ENCODE measurements around the gene ZNF491.
"Not testable (repeated sequence)": the region's sequence is repeated elsewhere in the genome, so short reads cannot be mapped to it uniquely, and the experiment has no call there.

The ZNF491 gene

GRCh38 chr19:11798391-11799330, at the start of gene ZNF491:
ZNF491 (plus strand) TSS chr19:11798523; CDS start chr19:11805954, 7,431 bp downstream.
- peak; percentile 14 for FAIRE-seq

- FAIRE-seq, result no peak
Measured at GRCh38 chr19:11749751-11750150, 48.6 kb upstream of the ZNF491 start.

GRCh38 chr19:11752244-11752736, 46.0 kb upstream of the ZNF491 start:
- peak; percentile 27 for FAIRE-seq

- FAIRE-seq, result no peak
Measured at GRCh38 chr19:11754663-11755062, 43.7 kb upstream of the ZNF491 start.

GRCh38 chr19:11756965-11757364, 41.4 kb upstream of the ZNF491 start:
- FAIRE-seq, result no peak

- no peak for FAIRE-seq
Measured at GRCh38 chr19:11759805-11760204, 38.5 kb upstream of the ZNF491 start.

GRCh38 chr19:11763117-11763516, 35.2 kb upstream of the ZNF491 start:
- FAIRE-seq, result no peak

- no peak for FAIRE-seq
Measured at GRCh38 chr19:11763611-11764010, 34.7 kb upstream of the ZNF491 start.

GRCh38 chr19:11766597-11767591, 31.4 kb upstream of the ZNF491 start, which contains the start of gene ZNF441:
ZNF441 (plus strand) TSS chr19:11767000; CDS start chr19:11767194, 194 bp downstream.
- no peak for FAIRE-seq

- no peak for FAIRE-seq
Measured at GRCh38 chr19:11767633-11768133, 30.6 kb upstream of the ZNF491 start.

GRCh38 chr19:11769995-11770394, 28.3 kb upstream of the ZNF491 start:
- no peak for FAIRE-seq

- FAIRE-seq, result not testable (repeated sequence)
Measured at GRCh38 chr19:11771520-11771919, 26.8 kb upstream of the ZNF491 start.

GRCh38 chr19:11776669-11777068, 21.7 kb upstream of the ZNF491 start:
- not testable (repeated sequence) for FAIRE-seq

- no peak for FAIRE-seq
Measured at GRCh38 chr19:11780431-11781020, 17.8 kb upstream of the ZNF491 start.

GRCh38 chr19:11781295-11782057, 16.8 kb upstream of the ZNF491 start:
- FAIRE-seq, result no peak

- FAIRE-seq, result no peak
Measured at GRCh38 chr19:11783767-11784166, 14.6 kb upstream of the ZNF491 start.

- no peak for FAIRE-seq
Measured at GRCh38 chr19:11784356-11784755, 14.0 kb upstream of the ZNF491 start.

GRCh38 chr19:11787536-11787935, 10.8 kb upstream of the ZNF491 start:
- no peak for FAIRE-seq

GRCh38 chr19:11792942-11793341, 5.4 kb upstream of the ZNF491 start:
- FAIRE-seq, result no peak

- FAIRE-seq, result no peak
Measured at GRCh38 chr19:11797491-11797890, 832 bp upstream of the ZNF491 start.

- no peak for FAIRE-seq
Measured at GRCh38 chr19:11806354-11807098, 8.2 kb downstream of the ZNF491 start.
